Middle frontal gyrus (tissue), 1 donor: ENCODE measurements around the gene LHX5.

ENCODE experiments used
- DNase-seq: peaks from one replicate; pipeline ENCODE4 v3.0.0-alpha.2; 2015; ENCODE audit warnings: low spot score; ENCODE audit errors: extremely low spot score

LHX5 gene

DNA sequence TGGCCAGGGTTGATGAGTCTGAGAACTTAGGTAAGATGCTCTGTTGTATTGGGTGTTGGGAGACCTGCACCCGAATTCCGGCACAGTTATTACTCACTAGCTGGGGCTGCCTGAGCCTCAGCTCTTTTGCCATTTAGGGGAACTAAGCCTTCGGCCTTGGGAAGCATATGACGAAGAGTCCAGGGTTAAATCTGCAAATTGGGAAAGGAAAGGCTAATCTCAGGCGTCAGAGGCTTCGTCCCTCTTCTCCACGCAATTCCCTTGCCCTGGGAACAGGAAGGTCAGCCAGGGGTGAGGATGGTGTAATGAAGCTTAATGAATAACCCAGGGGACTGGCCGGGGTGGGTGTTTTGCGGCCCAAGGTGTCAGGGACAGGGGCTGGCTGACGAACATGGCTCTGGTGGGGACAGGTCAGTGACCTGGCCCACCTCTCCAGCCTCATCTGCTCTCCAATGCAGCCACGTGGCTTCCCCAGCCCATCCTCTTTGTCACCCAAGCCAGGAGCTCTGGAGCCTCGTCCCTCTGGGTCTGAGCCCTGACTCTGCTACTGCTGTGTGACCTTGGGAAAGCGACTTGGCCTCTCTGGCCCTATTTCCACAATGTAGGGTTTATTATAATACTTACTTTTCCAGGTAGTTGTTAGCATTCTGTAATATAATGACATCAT, 53.3 kb downstream of the LHX5 start:
- DNase-seq, result no peak

DNA sequence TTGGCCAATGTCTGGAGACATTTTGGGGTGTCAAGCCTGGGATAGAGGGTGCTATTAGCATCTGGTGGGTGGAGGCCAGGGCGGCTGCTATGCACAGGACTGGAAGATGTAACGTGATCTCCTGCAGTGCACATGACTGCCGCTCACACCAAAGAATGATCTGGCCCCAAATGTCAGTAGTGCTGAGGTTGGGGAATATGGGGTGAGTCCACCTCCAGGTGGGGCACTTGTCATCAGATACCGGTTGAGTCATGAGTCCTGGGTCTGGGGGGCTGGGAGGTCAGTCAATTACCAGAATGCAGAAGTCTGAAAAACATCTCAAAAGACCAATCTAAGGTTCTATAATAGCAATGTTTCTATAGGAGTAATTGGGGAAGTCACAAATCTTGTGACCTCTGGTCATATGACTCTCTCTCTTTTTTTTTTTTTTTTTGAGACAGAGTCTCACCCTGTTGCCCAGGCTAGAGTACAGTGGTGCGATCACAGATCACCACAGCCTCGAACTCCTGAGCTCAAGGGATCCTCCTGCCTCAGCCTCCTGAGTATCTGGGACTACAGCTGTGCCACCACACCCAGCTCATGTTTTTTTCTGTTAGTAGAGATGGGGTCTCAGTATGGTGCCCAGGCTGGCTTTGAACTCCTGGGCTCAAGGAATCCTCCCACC, 55.4 kb downstream of the LHX5 start:
- DNase-seq, result no peak

DNA sequence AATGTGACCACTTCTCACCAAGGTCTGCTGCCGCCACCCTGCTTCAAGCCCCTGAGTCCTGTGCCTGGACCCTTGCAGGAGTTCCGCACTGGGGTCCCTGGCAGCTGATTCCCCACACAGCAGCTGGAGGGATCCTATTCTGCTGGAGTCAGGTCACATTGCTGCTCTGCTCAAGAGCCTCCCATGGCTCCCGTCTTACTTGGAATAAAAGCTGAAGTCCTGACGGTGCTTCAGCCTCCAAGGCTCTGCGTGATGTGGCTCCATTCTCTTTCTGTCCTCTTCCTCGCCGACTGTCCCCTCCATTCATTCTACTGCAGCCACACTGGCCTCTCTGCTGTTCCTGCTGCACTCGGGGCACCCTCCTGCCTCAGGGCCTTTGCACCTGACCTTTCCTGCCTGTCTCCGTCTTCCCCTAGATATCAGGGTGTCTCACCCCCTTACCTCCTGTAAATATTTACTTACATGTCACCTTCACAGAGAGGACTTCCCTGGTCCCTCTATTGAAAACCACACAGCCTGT, 57.1 kb downstream of the LHX5 start:
- no peak for DNase-seq

DNA sequence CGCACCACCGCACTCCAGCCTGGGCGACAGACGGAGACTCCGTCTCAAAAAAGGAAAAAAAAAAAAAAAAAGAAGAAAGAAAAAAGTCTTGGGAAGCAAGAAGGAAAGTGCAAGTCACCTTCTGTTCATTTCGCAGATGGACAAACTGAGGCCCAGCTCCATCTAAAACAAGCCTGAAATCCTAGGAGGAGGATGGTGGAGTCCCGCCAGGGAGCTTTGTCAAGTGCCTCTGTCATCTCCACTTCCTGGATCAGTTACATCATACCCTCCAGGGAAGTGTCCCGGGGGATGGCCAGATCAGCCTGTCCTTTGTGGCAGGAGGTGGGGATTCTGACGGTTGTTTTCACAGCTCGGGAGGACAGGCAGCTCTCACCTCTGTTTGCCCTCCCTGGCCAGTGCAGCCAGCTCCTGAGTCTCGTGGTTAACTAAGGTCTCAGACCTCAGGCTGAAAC, 58.2 kb downstream of the LHX5 start:
- no peak for DNase-seq
